ENCODE results near the gene PRKN.

PRKN gene

DNA sequence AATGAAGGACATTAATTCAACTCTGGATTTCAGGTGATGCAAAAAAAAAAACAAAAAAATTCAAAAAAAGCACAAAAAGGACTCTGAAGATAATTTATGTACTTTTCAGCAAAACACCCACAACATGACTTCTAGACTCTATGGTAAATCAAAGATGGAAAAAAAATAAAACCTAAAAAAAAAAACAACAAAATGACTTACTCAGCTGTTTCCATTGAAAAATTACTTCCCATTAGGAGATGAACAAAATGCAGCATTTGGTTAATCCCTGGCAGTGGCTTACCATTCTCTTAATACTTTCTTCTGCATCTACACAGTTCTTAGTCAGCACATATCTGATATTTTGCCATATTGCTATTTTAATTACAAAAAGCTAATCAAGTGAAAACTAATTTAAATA lies 572.6 kb downstream of the PRKN start:
- no peak overlapping the region for H3K4me3 ChIP-seq (ENCODE audit: extremely low read depth, insufficient read depth, low read length, poor library complexity, severe bottlenecking)
- H3K9me3 ChIP-seq (ENCODE audit: control insufficient read depth, low read length): no peaks in the 10 kb centered on the region
- H3K4me1 ChIP-seq (ENCODE audit: control insufficient read depth, insufficient read depth, low read length, poor library complexity, severe bottlenecking): no peaks in the 10 kb centered on the region
- no peaks in the 10 kb centered on the region for H3K36me3 ChIP-seq (ENCODE audit: control insufficient read depth, insufficient read depth, low read length)
- H3K27ac ChIP-seq (ENCODE audit: low read depth, low read length, severe bottlenecking): no peak overlapping the region

DNA sequence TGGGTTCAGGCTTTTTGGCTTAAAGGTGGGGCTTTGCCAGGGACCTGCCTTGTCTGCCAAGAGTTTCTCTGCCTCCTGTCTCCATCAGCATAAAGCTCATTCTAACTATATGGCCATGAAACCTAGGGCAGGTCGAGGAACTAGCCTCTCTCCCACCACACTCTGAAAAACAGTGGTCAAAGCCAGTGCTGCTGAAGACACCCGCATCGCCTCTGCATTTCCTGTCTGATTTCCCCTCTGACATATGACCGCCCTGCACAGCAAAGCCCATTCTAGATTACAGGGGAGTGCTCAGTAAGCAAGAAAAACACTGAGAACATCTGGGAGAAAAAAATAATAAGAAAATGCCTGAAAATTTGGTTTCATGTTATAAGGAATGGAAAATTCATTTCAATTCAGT lies 573.6 kb downstream of the PRKN start:
- H3K27ac ChIP-seq (ENCODE audit: low read depth, low read length, severe bottlenecking): no peak overlapping the region
- 67% methylated on average over 1 of the region's 4 CpGs; no CpG with 5 or more reads in 1 of the 2 experiments for WGBS, 2 experiments (ENCODE audit: insufficient coverage in 2 of 2)

DNA sequence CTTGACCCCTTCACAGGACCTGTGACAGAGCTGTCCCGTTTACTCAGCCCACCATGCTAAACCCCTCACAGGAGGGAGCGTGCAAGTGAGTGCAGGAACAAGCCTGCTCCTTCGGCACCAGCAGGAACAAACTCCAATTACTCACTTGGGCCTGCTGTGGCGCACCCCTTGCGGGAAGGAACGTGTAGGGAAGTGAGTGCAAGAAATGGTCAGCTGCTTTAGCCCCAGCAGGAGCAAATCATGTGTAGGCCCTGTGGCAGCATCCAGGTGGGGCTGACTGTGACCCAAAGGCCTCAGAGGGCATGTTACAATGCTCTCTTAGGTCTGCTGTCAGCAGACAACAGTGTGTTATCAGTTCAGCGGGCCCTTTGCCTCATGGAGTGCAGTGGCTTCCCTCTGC lies 574.4 kb downstream of the PRKN start:
- Histone ChIP-seq H3K9me3 (ENCODE audit: control insufficient read depth, low read length) (no peaks in the 10 kb centered on the region), H3K36me3 (ENCODE audit: control insufficient read depth, insufficient read depth, low read length) (no peaks in the 10 kb centered on the region), H3K27ac (ENCODE audit: low read depth, low read length, severe bottlenecking) (no peak overlapping the region), H3K4me3 (ENCODE audit: extremely low read depth, insufficient read depth, low read length, poor library complexity, severe bottlenecking) (no peak overlapping the region), H3K4me1 (ENCODE audit: control insufficient read depth, insufficient read depth, low read length, poor library complexity, severe bottlenecking) (no peaks in the 10 kb centered on the region)
- 82 to 90% methylated on average over 4 to 6 of the region's 7 CpGs for WGBS, 2 experiments (ENCODE audit: insufficient coverage in 2 of 2)

More for the DNA sequence above, 573.6 kb downstream of the PRKN start:
- Histone ChIP-seq H3K36me3 (ENCODE audit: control insufficient read depth, insufficient read depth, low read length) (no peaks in the 10 kb centered on the region), H3K4me3 (ENCODE audit: extremely low read depth, insufficient read depth, low read length, poor library complexity, severe bottlenecking) (no peak overlapping the region), H3K4me1 (ENCODE audit: control insufficient read depth, insufficient read depth, low read length, poor library complexity, severe bottlenecking) (no peaks in the 10 kb centered on the region), H3K9me3 (ENCODE audit: control insufficient read depth, low read length) (no peaks in the 10 kb centered on the region)

DNA sequence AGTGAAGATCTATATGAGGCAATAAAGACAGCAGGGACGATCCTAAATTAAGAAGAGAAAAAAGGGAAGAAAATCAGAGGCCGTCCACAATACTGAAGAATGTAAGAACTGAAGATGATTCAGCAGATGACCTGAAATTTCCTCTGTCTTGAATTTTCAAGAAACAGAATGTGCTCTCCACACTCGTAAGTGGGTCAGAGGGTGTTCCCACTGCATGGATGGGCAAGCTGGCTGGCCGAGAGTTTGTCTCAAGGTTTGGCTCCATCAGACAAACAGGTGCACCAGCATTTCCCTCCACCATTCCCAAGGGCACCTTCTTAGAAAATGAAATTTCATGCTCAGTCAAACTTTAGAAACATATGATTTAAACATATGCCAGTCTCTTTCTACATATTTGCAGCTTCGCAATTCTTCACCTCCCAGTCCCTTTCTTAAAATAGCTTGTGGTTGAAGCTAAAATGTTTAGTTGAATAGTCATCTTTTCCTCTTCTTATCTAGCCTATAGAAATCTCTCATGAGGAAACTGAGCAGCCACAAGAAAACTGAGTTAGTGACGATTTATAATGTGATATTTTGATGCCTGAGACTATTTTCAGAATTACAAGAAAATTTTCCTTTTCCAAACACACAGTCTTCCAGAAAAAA lies 576.4 kb downstream of the PRKN start:
- no peak overlapping the region for H3K4me3 ChIP-seq (ENCODE audit: extremely low read depth, insufficient read depth, low read length, poor library complexity, severe bottlenecking)
- H3K4me1 ChIP-seq (ENCODE audit: control insufficient read depth, insufficient read depth, low read length, poor library complexity, severe bottlenecking): no peaks in the 10 kb centered on the region
- H3K9me3 ChIP-seq (ENCODE audit: control insufficient read depth, low read length): no peaks in the 10 kb centered on the region
- H3K27ac ChIP-seq (ENCODE audit: low read depth, low read length, severe bottlenecking): no peak overlapping the region
- 89 to 91% methylated on average over 3 of the region's 6 CpGs for WGBS, 2 experiments (ENCODE audit: insufficient coverage in 2 of 2)
- no peaks in the 10 kb centered on the region for H3K36me3 ChIP-seq (ENCODE audit: control insufficient read depth, insufficient read depth, low read length)

DNA sequence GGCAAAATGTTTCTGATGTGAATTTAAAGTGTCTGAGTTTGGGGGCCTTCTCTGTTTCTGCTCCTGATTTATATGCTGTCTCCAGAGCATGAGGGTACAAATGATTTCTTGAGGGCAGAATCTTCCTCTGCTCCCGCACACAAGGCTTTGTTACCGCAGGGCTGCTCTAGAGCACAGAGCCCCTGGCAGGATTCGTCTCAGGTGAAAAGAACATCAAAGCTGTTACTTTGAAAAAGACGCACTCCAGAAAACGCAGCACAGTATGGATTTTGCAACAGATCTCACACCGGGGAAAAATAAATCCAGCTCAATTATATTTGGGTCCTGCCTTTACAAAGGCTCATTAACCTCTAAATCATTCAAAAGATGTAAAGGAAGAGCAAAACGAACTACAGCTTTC lies 577.3 kb downstream of the PRKN start:
- Histone ChIP-seq H3K36me3 (ENCODE audit: control insufficient read depth, insufficient read depth, low read length) (no peaks in the 10 kb centered on the region), H3K4me3 (ENCODE audit: extremely low read depth, insufficient read depth, low read length, poor library complexity, severe bottlenecking) (no peak overlapping the region), H3K27ac (ENCODE audit: low read depth, low read length, severe bottlenecking) (no peak overlapping the region), H3K9me3 (ENCODE audit: control insufficient read depth, low read length) (no peaks in the 10 kb centered on the region), H3K4me1 (ENCODE audit: control insufficient read depth, insufficient read depth, low read length, poor library complexity, severe bottlenecking) (no peaks in the 10 kb centered on the region)
- 82 to 92% methylated on average over 5 to 6 of the region's 7 CpGs for WGBS, 2 experiments (ENCODE audit: insufficient coverage in 2 of 2)

DNA sequence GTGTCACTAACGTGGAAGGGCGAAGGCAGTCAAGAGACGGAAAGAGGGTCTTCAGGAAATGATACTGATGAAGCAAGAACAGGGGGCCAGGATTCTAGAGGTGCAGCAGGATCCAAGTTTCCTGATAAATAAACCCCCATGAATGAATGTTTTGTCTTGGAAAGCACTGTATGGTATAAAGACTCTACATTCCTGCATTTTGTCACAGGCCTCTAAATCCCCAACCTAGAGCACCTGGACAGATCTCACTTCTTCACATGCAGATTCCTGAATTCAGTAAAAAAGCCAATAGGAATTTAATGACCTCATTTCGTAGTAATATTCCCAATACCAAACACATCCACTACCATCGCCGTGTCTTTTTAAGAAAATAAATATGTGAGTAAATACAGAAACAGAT lies 577.8 kb downstream of the PRKN start:
- Histone ChIP-seq H3K9me3 (ENCODE audit: control insufficient read depth, low read length) (no peaks in the 10 kb centered on the region), H3K4me1 (ENCODE audit: control insufficient read depth, insufficient read depth, low read length, poor library complexity, severe bottlenecking) (no peaks in the 10 kb centered on the region), H3K4me3 (ENCODE audit: extremely low read depth, insufficient read depth, low read length, poor library complexity, severe bottlenecking) (no peak overlapping the region), H3K36me3 (ENCODE audit: control insufficient read depth, insufficient read depth, low read length) (no peaks in the 10 kb centered on the region), H3K27ac (ENCODE audit: low read depth, low read length, severe bottlenecking) (no peak overlapping the region)
- 95 to 97% methylated on average over 3 of the region's 6 CpGs for WGBS, 2 experiments (ENCODE audit: insufficient coverage in 2 of 2)

DNA sequence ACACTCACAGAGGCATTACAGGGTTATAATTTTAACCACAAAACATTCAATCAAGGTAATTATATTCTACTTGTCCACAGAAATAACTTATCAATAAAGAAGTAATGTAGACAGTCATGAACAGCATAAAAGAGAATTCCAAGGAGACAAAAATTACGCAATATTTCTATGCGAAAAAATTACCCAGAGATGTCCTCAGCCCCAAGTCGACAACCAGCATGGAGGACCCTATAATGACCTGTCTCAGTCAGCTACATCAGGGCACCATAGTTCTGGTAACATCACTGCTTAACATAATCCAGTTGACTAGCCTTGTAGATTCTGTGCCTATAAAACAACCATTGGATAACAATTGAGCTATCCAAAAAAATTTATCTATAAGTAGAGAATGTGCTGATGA lies 579.8 kb downstream of the PRKN start:
- no peaks in the 10 kb centered on the region for H3K4me1 ChIP-seq (ENCODE audit: control insufficient read depth, insufficient read depth, low read length, poor library complexity, severe bottlenecking)
- WGBS, 2 experiments (ENCODE audit: insufficient coverage in 2 of 2): 94 to 95% methylated on average over 3 of the region's 3 CpGs
- no peaks in the 10 kb centered on the region for H3K36me3 ChIP-seq (ENCODE audit: control insufficient read depth, insufficient read depth, low read length)
- no peak overlapping the region for H3K27ac ChIP-seq (ENCODE audit: low read depth, low read length, severe bottlenecking)
- no peak overlapping the region for H3K4me3 ChIP-seq (ENCODE audit: extremely low read depth, insufficient read depth, low read length, poor library complexity, severe bottlenecking)
- no peaks in the 10 kb centered on the region for H3K9me3 ChIP-seq (ENCODE audit: control insufficient read depth, low read length)

DNA sequence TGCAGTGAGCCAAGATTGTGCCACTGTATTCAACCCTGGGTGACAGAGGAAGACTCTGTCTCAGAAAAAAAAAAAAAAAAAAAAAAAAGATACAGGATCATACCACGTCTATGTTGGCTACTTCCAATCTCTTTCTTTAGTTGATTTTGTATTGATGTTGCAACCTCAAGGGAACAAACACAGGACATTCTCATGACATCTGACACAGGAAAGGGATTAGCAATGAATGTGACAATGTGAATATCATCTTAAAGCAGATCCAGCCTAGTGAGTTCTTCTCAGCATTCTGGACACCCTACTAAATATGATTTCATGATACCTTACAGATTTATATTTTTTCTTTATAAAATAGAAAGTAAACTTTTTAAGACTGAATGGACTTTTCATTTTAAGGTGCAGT lies 580.3 kb downstream of the PRKN start:
- Histone ChIP-seq H3K27ac (ENCODE audit: low read depth, low read length, severe bottlenecking) (no peak overlapping the region), H3K36me3 (ENCODE audit: control insufficient read depth, insufficient read depth, low read length) (no peaks in the 10 kb centered on the region), H3K4me3 (ENCODE audit: extremely low read depth, insufficient read depth, low read length, poor library complexity, severe bottlenecking) (no peak overlapping the region), H3K4me1 (ENCODE audit: control insufficient read depth, insufficient read depth, low read length, poor library complexity, severe bottlenecking) (no peaks in the 10 kb centered on the region), H3K9me3 (ENCODE audit: control insufficient read depth, low read length) (no peaks in the 10 kb centered on the region)
- no CpG with 5 or more reads among the region's 1 CpG for WGBS, 2 experiments (ENCODE audit: insufficient coverage in 2 of 2)

DNA sequence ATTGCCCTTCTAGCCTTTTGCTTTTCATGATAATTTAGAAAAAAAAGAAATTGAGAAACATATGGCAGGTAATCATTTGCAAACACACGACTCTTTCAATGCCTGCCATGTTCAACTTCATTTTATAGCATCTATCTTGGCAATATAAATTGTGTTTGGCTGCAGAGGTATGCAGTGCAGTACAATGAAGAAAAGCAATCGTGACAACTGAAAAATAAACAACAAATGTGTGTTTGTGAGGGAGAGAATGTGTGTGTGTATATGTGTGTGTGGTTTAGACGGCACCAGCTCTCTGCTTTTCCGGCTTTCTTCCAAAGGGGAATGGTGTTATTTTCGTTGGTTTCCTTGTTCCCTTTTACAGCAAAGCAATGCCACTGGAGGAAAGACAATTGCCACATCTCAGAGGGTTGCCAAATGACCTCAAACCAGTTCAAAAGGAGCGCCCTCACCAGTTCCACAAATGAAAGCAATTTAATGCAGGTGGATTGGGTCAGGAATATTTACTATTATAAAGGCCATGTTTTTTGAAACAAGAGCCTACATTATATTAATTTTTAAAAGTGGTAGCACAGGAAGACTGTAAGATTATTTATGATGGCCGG lies 587.2 kb downstream of the PRKN start:
- H3K36me3 ChIP-seq (ENCODE audit: control insufficient read depth, insufficient read depth, low read length): no peaks in the 10 kb centered on the region
- no peaks in the 10 kb centered on the region for H3K4me1 ChIP-seq (ENCODE audit: control insufficient read depth, insufficient read depth, low read length, poor library complexity, severe bottlenecking)
- WGBS, 2 experiments (ENCODE audit: insufficient coverage in 2 of 2): 88 to 90% methylated on average over 4 to 5 of the region's 7 CpGs
- no peak overlapping the region for H3K4me3 ChIP-seq (ENCODE audit: extremely low read depth, insufficient read depth, low read length, poor library complexity, severe bottlenecking)
- no peaks in the 10 kb centered on the region for H3K9me3 ChIP-seq (ENCODE audit: control insufficient read depth, low read length)
- no peak overlapping the region for H3K27ac ChIP-seq (ENCODE audit: low read depth, low read length, severe bottlenecking)

DNA sequence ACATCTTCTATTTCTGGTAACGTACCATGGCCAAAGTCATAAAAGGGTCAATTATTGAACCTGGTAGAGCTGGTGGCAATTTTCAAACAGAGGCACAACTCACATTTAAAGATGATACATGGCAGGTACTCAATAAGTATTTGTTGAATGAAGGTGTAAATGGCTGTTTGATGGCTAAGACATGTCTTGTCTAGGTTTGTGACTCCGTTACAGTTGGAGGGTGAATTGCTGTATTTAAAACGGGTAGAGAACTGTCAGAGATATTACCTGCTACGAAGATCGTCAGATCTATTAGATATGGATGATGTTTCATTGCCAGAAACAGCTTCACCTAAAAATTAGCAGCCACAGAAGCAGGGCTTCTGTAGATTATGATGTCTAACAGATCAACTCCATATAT lies 601.9 kb downstream of the PRKN start:
- 83 to 84% methylated on average over 3 to 4 of the region's 5 CpGs for WGBS, 2 experiments (ENCODE audit: insufficient coverage in 2 of 2)
- Histone ChIP-seq H3K9me3 (ENCODE audit: control insufficient read depth, low read length) (no peaks in the 10 kb centered on the region), H3K27ac (ENCODE audit: low read depth, low read length, severe bottlenecking) (no peak overlapping the region), H3K4me1 (ENCODE audit: control insufficient read depth, insufficient read depth, low read length, poor library complexity, severe bottlenecking) (no peaks in the 10 kb centered on the region), H3K36me3 (ENCODE audit: control insufficient read depth, insufficient read depth, low read length) (no peaks in the 10 kb centered on the region), H3K4me3 (ENCODE audit: extremely low read depth, insufficient read depth, low read length, poor library complexity, severe bottlenecking) (no peak overlapping the region)

DNA sequence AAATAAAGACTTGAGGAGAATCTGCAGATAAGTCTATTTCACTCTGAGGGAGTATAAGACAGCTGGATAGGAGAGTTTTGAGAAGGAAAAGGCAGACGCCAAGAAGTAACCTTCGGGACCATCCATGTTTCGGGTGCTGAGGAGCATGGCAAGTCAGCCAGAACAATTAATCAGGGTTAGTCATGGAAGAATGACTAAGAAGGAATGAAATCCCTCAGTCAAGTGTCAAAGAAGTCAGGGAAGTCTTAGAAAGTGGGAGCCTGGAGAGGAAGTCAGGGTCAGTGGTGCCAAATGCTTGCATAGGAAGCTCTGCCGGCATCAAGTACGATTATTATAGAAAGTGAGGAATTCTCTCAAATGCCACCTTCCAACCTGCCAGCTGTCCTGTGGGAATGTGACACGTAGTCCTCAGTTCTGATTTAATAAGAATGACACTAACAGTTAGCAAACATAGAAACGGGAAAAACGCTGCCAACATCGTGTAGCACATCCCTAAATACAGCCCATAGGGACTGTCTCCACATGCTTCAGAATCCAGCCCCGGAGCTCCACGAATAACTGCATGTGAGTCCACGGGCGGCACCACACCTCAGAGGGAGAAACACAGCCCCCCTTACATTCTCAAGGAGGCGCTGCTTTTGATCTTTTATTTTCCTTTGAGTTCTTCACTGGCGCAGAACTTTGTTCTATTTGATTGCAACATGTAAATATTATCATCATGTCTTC lies 602.7 kb downstream of the PRKN start:
- Histone ChIP-seq H3K4me3 (ENCODE audit: extremely low read depth, insufficient read depth, low read length, poor library complexity, severe bottlenecking) (no peak overlapping the region), H3K9me3 (ENCODE audit: control insufficient read depth, low read length) (no peaks in the 10 kb centered on the region), H3K27ac (ENCODE audit: low read depth, low read length, severe bottlenecking) (no peak overlapping the region), H3K36me3 (ENCODE audit: control insufficient read depth, insufficient read depth, low read length) (no peaks in the 10 kb centered on the region), H3K4me1 (ENCODE audit: control insufficient read depth, insufficient read depth, low read length, poor library complexity, severe bottlenecking) (no peaks in the 10 kb centered on the region)
- WGBS, 2 experiments (ENCODE audit: insufficient coverage in 2 of 2): 90 to 93% methylated on average over 4 to 10 of the region's 15 CpGs
